Keratinocyte (primary cell): ENCODE measurements around the gene CXCR4.

Experiments
- EZH2 ChIP-seq: IDR thresholded peaks from one replicate; pipeline ENCODE4 v1.6.1; 2012; ENCODE audit warnings: inconsistent platforms, mild to moderate bottlenecking, low read length, moderate library complexity
- TF ChIP-seq, protein P1 (sequence below), 3 experiments: IDR thresholded peaks in 1 of 3; conservative IDR thresholded peaks in 1 of 3; optimal IDR thresholded peaks in 1 of 3; 2 replicates in 2 of 3; 3 replicates in 1 of 3; pipeline versions ENCODE3 to v1.5.1; 2011; ENCODE audit warnings: low read length in 3 of 3, mild to moderate bottlenecking in 3 of 3, moderate library complexity in 2 of 3, control low read depth in 1 of 3, inconsistent platforms in 1 of 3; ENCODE audit not compliant: insufficient read depth in 2 of 3; ENCODE audit errors: extremely low read depth in 1 of 3

DNA sequence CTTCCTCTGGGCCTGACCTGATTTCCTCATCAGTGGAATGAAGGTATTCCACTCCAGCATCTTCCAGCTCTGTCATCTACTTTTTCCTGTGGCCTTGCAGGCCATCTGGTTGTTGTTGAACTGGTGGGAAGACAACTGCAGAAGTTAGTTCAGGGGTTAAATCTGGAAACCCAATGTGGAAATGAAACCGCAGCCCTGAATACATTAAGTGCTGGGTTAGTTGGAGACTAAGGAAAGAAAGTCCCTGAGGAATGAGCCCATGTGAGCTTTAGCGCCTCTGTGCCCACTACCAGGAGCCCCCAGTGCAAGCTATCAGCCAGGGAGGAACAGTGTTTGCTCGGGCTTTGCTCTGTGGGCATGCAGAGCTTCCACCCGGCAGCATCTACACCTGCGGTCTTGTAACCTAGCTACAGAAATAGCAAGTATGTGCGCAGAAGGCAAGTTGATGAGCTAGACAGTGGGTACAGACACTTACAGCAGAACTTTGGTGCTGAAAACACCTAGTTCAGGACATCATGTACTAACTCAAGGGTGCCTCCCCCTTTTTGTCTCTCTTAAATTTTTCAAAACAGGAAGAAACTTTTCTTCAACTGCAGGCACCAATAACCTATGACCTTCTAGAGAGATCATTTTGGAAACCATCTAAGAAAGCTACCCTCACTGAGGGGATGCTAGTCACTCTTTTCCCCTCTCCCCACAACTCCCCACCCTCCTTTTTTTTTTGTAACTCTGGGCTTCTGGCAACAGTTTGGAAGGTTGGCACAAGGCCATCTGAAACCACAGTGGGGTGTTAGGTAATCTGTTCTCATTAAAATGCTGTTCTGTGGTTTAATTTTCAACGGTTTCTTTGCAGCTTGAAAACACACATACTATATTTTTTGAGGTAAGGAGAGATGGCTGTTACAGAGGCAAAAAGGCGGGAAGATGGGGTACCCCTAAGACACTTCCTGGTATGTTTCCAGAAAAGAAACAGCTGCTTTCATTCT, 18.3 kb upstream of the CXCR4 start:
- TF ChIP-seq, protein P1, sequence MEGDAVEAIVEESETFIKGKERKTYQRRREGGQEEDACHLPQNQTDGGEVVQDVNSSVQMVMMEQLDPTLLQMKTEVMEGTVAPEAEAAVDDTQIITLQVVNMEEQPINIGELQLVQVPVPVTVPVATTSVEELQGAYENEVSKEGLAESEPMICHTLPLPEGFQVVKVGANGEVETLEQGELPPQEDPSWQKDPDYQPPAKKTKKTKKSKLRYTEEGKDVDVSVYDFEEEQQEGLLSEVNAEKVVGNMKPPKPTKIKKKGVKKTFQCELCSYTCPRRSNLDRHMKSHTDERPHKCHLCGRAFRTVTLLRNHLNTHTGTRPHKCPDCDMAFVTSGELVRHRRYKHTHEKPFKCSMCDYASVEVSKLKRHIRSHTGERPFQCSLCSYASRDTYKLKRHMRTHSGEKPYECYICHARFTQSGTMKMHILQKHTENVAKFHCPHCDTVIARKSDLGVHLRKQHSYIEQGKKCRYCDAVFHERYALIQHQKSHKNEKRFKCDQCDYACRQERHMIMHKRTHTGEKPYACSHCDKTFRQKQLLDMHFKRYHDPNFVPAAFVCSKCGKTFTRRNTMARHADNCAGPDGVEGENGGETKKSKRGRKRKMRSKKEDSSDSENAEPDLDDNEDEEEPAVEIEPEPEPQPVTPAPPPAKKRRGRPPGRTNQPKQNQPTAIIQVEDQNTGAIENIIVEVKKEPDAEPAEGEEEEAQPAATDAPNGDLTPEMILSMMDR (optimal IDR thresholded peaks at IDR 0.05 in 1 of 3, IDR thresholded peaks at IDR 0.05 in 1 of 3, conservative IDR thresholded peaks at IDR 0.05 in 1 of 3; ENCODE audit: extremely low read depth in 1 of 3, insufficient read depth in 2 of 3, low read length in 3 of 3) = no peak
- TF ChIP-seq EZH2 = no peak
